Mucosa of rectum (tissue), 2 donors: Measurements from ENCODE around the gene GMPR2.

Source experiments
- H3K27ac ChIP-seq, 2 donors: one replicate each; pipeline ENCODE4 v1.7.0; 2013; ENCODE audit warnings: inconsistent platforms in 2 of 2, low read depth in 2 of 2, low read length in 2 of 2
- H3K27me3 ChIP-seq, 2 donors: one replicate each; pipeline ENCODE4 v1.7.0; 2013; ENCODE audit warnings: low read length in 2 of 2; ENCODE audit not compliant: control insufficient read depth in 2 of 2, insufficient read depth in 2 of 2
- H3K36me3 ChIP-seq, 2 donors: one replicate each; pipeline ENCODE4 v1.7.0; 2013; ENCODE audit warnings: low read length in 2 of 2; ENCODE audit not compliant: control insufficient read depth in 2 of 2, insufficient read depth in 2 of 2
- H3K4me1 ChIP-seq, 2 donors: one replicate each; pipeline ENCODE4 v1.7.0; 2013; ENCODE audit warnings: low read length in 2 of 2, mild to moderate bottlenecking in 1 of 2; ENCODE audit not compliant: control insufficient read depth in 2 of 2, insufficient read depth in 2 of 2
- H3K4me3 ChIP-seq, 2 donors: one replicate each; pipeline ENCODE4 v1.7.0; 2013; ENCODE audit warnings: low read length in 2 of 2
- H3K9ac ChIP-seq, 2 donors: one replicate each; pipeline ENCODE4 v1.7.0; 2013; ENCODE audit warnings: low read length in 2 of 2, low read depth in 1 of 2, mild to moderate bottlenecking in 1 of 2
- H3K9me3 ChIP-seq, 2 donors: one replicate each; pipeline ENCODE4 v1.7.0; 2013; ENCODE audit warnings: low read length in 2 of 2; ENCODE audit not compliant: control insufficient read depth in 2 of 2
- donor health status: healthy.
- donor health status: Normal muscosa, but diverticular disease.

GMPR2 gene

DNA sequence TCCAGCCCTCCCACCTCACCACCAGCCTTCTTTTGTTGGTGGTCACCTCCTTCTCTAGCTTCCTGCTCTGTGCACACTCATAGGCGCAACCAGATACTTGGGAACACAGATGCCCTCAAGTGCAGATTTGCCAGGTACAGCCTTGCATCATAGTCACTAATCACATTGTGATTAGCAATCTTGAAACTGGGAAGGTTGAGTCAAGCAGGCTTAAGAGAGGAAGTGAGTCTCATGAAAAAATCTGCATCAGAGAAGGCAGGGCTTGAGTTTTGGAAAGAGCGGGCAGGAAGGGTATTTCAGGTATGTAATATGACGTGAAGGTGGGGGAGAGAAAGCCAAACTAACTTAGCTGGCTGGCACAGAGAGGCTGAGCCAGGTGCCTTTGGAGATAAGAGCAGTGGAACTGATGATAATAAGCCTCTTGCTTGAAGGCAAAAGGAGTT lies 41.4 kb downstream of the GMPR2 start:
- H3K27me3 ChIP-seq: no peaks in the 10 kb centered on the region
- H3K27ac ChIP-seq: peak overlapping the region in 1 of 2 donors; percentile 17
- no peaks in the 10 kb centered on the region for H3K9me3 ChIP-seq
- peak overlapping the region in 1 of 2 donors; percentile 10 for H3K9ac ChIP-seq
- H3K4me3 ChIP-seq: no peak overlapping the region
- peaks cover 10 to 13% of the 10 kb centered on the region in 2 donors for H3K4me1 ChIP-seq
- H3K36me3 ChIP-seq: peaks cover 3 to 4% of the 10 kb centered on the region in 2 donors

DNA sequence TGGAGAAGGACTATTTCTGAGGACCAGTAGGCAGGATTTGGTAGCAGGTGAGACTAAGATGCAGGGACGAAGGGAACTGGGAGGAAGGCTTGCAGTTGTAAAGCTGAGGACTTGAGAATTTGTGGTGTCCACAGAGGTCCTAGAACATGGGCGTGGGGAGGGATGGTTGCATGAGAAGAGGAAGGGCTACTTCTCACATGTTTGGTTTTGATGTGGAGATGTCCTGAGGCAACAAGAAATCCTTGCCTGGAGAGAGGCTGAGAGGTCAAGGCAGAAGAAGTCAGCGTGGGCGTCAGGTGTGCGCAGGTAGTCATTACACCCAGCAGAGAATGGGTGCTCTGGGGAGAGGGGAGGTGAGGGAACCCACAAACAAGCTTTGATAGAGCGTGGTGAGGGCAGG lies 44.3 kb downstream of the GMPR2 start:
- H3K4me3 ChIP-seq: no peak overlapping the region
- H3K9ac ChIP-seq: no peak overlapping the region
- no peaks in the 10 kb centered on the region for H3K9me3 ChIP-seq
- no peak overlapping the region for H3K27ac ChIP-seq
- no peaks in the 10 kb centered on the region for H3K27me3 ChIP-seq
- H3K4me1 ChIP-seq: peaks cover under 1 to 8% of the 10 kb centered on the region in 2 donors
- no peaks in the 10 kb centered on the region for H3K36me3 ChIP-seq

DNA sequence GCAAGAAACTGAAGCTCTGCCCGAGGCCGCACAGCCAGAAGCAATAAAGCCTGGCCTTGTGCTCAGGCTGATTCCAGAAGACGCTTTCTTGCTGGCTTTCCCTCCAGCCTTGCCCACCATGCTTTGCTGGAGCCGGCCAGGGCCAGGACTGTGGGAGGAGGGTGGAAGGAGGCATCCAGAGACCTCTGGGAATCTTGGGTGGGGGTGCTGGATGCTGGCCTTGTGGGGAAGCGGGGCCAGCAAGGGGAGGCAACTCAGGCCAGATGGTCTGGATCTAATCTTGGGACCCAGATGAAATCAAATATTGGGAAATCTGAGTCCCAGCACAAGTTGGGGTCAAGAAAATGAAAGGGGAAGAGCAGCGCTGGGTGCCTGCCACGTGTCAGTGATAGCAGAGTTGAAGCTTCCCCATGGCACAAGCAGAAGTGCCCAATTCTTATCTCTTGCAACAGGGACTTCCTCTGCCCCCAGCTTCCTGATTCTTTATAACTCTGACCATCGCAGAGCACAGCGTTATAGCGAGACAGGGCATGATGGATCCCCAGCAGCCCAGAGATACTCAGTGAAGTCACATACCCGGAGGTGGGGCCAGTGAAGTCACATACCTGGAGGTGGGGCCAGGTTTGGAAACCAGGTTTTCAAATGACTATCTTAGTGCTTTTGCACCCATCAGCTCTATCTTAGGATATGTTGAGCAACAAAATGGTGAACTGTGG lies 45.0 kb downstream of the GMPR2 start:
- Histone ChIP-seq H3K36me3 (no peaks in the 10 kb centered on the region), H3K4me1 (peaks cover 0 to 8% of the 10 kb centered on the region in 2 donors), H3K27me3 (no peaks in the 10 kb centered on the region), H3K9me3 (no peaks in the 10 kb centered on the region), H3K9ac (no peak overlapping the region), H3K4me3 (no peak overlapping the region), H3K27ac (no peak overlapping the region)

DNA sequence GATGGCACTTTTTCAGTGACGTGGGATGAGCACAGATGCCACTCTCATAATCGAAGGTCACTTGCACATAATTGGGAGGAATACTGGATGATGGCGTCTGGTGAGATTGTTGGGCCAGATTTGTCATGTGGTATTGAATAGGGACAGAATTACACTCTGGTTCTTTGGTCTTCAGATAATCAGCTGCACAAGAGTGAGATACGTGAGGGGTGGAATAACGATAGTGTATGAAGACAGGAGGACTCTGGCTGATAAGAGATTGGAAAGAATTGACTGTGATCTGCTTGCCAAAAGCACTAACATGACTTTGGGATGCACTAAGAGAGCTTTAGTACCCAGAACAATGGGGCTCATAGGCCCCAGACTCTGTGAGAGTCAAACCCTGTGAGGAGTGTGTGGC lies 45.7 kb downstream of the GMPR2 start:
- H3K4me1 ChIP-seq: peaks cover 0 to 8% of the 10 kb centered on the region in 2 donors
- H3K27ac ChIP-seq: no peak overlapping the region
- no peaks in the 10 kb centered on the region for H3K9me3 ChIP-seq
- H3K9ac ChIP-seq: no peak overlapping the region
- no peaks in the 10 kb centered on the region for H3K36me3 ChIP-seq
- no peak overlapping the region for H3K4me3 ChIP-seq
- no peaks in the 10 kb centered on the region for H3K27me3 ChIP-seq

DNA sequence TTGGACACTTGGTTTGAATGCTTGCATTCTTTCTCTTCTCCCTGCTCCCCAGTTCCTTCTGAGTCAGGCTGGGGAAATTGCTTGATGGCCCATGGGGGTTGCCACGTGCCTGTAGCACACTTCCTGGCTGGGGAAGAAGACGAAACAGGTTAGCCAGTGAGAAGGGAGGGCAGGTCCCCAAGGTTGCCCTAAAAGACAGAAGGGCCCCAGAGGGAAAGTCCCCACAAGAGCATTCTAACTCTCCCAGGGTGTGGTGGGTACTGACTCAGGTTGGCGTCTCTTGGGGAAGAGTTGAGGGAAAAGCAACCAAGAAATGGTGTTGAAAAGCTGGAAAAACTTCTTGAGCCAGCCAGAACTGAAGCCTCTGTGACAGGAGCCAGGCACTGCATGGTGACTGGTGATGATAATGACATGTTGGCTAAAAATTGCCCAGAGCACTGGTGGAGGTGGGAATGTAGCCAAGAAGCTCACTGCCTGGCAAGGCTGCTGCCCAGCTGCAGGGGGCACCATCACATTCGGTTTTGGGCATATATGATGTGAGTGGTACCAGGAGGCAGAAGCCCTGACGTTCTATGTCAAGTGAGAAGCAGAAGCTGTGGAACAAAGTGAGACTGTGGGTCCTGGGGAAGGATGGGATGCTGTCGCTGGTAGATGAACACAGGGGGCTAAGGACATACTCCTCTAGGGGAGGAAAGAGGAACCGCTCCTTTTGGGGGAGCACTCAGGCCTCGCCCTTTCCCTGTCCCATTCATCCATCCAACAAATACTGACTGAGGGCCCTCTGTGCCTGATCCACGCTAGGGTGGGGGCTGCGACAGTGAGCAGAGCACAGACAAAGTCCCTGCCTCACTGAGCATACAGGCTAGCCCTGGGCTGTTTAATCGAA lies 46.8 kb downstream of the GMPR2 start:
- Histone ChIP-seq H3K27me3 (no peaks in the 10 kb centered on the region), H3K4me1 (peaks cover 0 to 8% of the 10 kb centered on the region in 2 donors), H3K4me3 (no peak overlapping the region), H3K27ac (no peak overlapping the region), H3K9ac (no peak overlapping the region), H3K36me3 (no peaks in the 10 kb centered on the region), H3K9me3 (no peaks in the 10 kb centered on the region)

DNA sequence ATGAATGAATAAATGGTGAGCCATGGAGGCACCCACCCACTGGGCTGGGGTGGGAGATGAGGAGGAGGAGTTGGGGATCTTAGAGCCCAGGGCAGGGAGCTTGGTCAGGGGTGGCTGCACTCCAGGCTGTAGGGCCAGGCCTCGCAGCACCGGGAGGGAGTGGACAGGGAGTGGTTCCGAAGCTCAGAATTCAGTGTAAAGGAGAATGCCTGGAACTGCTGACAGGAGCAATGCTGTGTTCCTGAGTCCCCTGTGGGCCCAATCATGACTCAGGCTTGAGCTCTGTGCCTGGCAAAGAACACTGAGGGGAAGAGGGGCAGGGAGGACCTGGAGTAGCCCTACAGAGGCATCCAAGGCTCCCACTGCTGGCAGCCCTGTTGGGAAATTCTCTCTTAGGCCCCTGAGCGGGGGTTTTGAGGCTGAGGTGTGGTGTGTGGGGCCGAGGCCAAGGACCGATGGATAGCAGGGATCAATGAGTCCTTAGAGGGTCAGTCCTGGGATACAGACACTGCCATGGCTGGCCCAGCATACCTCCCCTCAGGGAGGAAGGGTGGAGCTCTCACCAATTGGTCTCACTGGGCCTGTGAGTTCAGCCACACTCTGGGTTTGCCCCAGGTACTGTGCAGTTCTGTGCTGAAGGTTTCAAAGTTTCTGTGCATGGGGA lies 48.2 kb downstream of the GMPR2 start:
- H3K4me3 ChIP-seq: no peak overlapping the region
- no peak overlapping the region for H3K27ac ChIP-seq

DNA sequence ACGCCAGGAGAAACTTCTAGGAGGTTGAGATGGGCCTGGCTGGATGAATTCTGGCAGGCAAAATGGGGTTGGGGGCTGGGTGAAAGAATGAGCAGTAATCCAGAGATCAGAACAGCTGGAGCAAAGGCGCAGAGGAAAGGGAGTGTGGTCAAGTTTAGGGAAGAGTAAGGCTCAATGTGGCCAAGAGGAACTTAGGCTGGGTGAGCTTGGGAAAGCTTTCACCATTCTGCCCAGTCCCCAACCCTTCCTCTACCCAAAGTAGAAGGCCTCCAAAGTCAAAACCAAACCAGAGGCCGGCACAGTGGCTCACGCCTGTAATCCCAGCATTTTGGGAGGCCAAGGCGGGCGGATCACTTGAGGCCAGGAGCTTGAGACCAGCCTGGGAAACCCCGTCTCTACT lies 48.9 kb downstream of the GMPR2 start:
- no peaks in the 10 kb centered on the region for H3K36me3 ChIP-seq
- H3K9ac ChIP-seq: no peak overlapping the region
- H3K4me3 ChIP-seq: no peak overlapping the region
- H3K27me3 ChIP-seq: no peaks in the 10 kb centered on the region
- no peak overlapping the region for H3K27ac ChIP-seq
- peaks cover 0 to 8% of the 10 kb centered on the region in 2 donors for H3K4me1 ChIP-seq
- H3K9me3 ChIP-seq: no peaks in the 10 kb centered on the region

More for the DNA sequence above, 48.2 kb downstream of the GMPR2 start:
- H3K36me3 ChIP-seq: no peaks in the 10 kb centered on the region
- H3K27me3 ChIP-seq: no peaks in the 10 kb centered on the region
- peaks cover 0 to 8% of the 10 kb centered on the region in 2 donors for H3K4me1 ChIP-seq
- no peaks in the 10 kb centered on the region for H3K9me3 ChIP-seq
- no peak overlapping the region for H3K9ac ChIP-seq

DNA sequence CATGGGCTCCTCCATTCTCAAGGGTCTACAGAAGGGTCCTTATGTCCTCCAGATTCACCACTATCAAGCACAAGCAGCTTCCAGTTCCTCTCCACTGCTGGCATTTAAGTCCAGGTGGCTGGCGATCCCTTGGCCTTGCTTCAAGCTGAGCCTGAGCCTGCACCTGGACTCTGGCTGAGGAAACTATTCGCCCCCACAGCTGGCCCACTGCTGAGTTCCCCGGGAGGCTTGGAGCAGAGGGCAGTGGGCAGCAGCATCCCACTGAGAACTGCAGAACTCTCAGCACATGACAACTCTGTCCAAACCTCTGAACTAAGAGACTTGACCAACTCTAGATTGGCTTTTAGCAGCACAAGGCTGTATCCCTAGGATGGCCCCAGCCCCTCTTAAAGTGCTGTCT lies 50.0 kb downstream of the GMPR2 start:
- no peaks in the 10 kb centered on the region for H3K9me3 ChIP-seq
- H3K4me1 ChIP-seq: peaks cover 0 to 4% of the 10 kb centered on the region in 2 donors
- H3K27ac ChIP-seq: no peak overlapping the region

DNA sequence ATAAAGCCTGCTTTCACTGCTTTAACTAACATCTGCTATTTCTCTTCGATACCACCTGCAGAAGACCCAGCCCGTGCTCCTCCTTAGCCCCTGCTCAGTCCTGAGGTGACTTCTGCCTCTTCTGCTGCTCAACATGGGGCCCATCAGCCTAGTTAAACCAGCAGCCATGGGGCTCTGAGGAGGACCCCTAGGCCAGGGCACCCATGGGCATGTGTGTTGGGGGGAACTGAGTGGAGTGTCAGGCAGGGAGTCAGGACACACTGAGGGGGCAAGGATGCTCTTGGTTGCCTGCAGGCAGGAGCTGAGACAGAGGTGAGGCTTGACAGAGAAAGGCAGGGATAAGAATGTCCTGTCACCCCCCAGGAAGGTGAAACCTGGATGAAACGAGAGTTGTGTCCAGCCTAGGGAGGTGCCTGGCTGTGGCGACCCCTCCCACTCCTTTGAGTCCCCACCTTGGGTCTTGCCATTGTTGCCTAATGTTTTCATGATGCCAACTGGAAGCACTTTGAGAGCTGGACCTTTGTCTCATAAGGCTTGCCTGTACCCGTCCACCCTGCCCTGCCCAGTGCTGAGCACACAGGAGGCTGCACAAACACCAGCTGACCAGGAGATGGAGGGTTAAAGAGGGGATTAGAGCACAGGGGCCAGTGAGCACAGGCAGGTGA lies 51.2 kb downstream of the GMPR2 start:
- Histone ChIP-seq H3K9ac (no peak overlapping the region), H3K4me1 (no peaks in the 10 kb centered on the region), H3K4me3 (no peak overlapping the region), H3K9me3 (no peaks in the 10 kb centered on the region), H3K27ac (no peak overlapping the region), H3K36me3 (no peaks in the 10 kb centered on the region), H3K27me3 (no peaks in the 10 kb centered on the region)

More for the DNA sequence above, 50.0 kb downstream of the GMPR2 start:
- Histone ChIP-seq H3K36me3 (no peaks in the 10 kb centered on the region), H3K27me3 (no peaks in the 10 kb centered on the region), H3K9ac (no peak overlapping the region), H3K4me3 (no peak overlapping the region)
